AG09319 (cell line): ENCODE results near the gene RGS5.

ENCODE experiments used
- DNase-seq: peaks from one replicate; pipeline ENCODE4 v3.0.0-alpha.2; 2010; ENCODE audit warnings: low read depth; ENCODE audit errors: extremely low read depth
- TF ChIP-seq, protein P1 (sequence below): IDR thresholded peaks from 2 replicates; pipeline ENCODE4 v1.5.1; 2011; ENCODE audit warnings: low read depth, mild to moderate bottlenecking, inconsistent platforms, low read length, moderate library complexity

Gene RGS5

DNA sequence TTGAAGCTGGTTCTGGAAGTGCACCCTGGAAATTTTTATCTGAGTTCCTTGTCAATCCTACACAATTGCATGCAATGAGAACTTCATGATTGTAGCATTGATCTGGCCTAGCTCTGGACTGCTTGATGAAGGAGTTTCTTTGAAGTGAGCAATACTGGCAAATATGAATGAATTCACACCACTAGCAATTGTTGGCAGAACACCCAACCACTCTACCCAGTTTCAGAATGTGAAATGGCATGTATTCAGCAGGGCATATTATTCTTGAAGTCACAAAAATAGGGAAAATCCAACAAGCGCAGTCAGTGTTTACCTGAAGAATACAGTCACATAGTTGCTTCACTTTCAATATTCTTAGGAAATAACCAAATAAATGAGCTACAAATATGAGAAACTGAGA is 57.3 kb downstream of the RGS5 start:
- no peak for DNase-seq

DNA sequence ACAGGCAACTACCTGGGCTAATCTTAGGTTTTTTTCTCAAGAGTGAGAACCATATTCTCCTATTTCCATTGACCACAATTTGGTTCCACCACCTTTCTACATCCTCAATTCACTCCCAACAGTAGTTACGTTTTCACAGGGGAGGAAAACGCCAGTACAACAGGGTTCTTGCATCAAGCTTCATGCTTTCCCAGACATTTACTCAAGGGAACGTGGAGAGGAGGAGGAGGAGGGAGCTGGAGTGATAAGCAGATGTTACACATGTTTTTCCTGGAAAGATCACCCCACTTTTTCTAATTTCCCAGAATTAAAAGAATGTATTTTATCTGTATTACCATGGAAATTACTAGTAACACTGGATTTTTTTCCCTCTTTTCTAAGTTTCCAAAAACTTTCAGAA is 58.3 kb downstream of the RGS5 start:
- DNase-seq = no peak
- TF ChIP-seq, protein P1, sequence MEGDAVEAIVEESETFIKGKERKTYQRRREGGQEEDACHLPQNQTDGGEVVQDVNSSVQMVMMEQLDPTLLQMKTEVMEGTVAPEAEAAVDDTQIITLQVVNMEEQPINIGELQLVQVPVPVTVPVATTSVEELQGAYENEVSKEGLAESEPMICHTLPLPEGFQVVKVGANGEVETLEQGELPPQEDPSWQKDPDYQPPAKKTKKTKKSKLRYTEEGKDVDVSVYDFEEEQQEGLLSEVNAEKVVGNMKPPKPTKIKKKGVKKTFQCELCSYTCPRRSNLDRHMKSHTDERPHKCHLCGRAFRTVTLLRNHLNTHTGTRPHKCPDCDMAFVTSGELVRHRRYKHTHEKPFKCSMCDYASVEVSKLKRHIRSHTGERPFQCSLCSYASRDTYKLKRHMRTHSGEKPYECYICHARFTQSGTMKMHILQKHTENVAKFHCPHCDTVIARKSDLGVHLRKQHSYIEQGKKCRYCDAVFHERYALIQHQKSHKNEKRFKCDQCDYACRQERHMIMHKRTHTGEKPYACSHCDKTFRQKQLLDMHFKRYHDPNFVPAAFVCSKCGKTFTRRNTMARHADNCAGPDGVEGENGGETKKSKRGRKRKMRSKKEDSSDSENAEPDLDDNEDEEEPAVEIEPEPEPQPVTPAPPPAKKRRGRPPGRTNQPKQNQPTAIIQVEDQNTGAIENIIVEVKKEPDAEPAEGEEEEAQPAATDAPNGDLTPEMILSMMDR = no peak

More for the DNA sequence above, 57.3 kb downstream of the RGS5 start:
- TF ChIP-seq, protein P1 = no peak

DNA sequence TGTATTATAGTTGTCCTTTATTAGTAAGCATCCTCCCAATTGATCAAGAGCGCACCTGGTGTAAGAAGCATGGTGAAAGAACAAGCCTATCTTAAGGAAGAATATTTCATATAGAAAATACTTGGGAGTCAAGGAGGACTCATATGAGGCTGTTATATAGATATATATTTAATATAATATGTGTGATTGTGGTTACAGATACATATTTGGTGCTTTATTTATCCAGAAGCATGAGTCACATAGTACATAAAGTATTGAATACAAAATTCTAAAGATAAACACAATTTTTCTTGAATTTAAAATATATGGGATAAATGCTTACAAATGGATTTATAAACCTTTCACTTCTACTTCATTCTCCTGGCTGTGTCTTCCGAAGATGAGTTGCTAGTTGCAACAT is 60.6 kb downstream of the RGS5 start:
- no peak for DNase-seq
- TF ChIP-seq, protein P1 = no peak

DNA sequence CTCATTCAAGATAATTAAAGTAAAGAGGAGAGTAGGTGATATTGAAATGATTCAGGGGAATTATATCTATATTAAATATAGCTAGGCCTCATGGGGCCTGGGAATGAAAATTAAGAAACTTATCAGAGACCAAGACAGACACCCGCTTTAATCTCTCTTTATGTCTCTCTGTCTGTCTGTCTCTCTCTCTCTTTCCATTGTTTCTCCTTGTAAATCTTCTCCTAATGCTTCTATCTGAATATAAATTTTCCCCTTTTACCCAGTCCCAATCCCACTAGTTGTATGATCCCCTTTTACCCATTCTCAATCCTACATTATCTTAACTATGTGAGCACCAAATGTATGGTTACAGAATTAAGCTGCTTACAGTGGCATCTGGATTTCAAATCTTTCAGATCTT is 61.2 kb downstream of the RGS5 start:
- DNase-seq = no peak
- TF ChIP-seq, protein P1 = no peak

DNA sequence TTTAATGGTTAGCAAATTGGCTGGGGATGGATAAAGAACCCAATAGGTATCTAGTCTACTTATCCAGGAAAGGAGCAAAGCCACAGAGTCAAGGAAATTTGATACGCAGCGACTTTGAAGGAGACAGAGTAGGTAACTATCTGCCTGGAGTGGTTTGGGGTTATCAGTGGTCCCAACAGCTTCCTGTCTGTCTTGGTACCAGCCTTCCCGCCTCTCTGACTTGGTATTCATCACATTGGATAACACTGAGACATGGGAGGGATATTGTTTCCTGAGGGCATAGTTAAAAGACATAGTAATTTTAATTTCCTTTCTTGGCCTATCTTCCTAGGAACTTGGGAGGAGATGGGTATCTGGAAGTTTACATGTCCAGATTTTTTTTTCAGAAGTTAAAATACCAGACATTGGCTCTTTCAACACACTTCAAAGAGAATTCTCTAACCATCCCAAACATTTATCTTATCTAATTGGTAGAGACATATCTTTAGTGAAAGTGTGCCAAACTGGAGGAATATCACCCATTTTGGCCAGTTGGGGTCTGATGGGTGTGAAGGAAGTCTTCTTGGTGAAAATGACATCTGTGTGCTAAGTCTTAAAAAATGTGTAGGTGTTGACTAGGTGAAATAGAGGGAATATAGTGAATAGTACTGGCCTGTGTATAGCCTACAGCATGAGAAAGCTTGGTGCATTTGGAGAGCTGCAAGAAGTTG is 65.0 kb downstream of the RGS5 start:
- TF ChIP-seq, protein P1 = no peak
- no peak for DNase-seq

DNA sequence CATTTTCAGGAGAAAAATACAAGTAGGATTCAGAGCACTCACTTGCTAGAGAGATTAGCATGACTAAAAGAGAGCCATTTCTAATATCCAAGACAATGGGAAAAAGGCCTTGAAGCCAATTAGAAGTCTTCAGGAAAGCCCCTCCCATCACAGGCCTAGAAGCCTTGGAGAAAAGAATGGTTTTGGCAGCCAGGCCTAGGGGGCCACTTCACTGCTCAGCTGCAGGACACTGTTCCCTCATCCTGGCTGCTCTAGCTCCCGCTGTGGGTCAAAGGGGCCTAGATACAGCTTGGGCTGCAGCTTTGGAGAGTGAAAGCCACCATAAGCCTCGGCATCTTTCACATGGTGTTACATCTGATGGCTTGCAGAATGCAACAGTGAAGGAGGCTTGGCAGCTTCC is 70.7 kb downstream of the RGS5 start:
- no peak for DNase-seq
- TF ChIP-seq, protein P1 = no peak

DNA sequence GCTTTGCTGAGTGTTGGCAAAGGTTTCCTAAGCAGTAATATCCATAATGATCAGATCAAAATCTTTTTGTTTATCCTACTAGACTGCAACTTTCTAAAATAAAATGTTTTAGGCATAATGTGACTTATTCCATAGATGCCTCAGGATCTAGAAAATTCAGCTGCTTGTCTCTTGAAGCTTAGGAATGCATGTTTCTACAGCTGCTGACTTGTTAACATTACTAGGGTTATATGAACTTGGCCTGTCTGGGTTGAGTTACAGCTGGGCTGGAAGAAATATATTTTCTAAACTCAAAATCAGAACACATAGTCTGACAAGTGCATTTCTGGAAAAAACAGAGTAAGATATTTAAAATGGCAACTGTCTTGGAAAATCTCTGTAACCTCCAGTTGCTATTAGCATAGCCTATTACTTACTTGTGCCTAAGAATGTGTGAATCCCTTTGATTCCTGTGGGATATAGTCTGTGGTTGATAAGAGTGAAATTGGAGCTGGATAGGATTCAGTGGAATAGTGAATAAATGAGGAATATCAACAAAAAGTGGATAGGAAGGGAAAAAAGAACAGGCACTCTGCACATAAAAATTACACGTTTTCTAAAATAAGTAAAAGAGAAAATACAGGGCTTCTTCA is 72.4 kb downstream of the RGS5 start:
- DNase-seq = no peak
- TF ChIP-seq, protein P1 = no peak
